ENCODE data around the gene ARSA. TPM values are rescaled to one million over a fixed set of nuclear protein-coding genes. Genes with fewer than 3 reads are reported as not detected.

ARSA gene
- total and polyA plus RNA-seq, 2 experiments from 2014 or later, result 8.1 to 8.2 TPM

- TF ChIP-seq REST (IDR thresholded peaks at IDR 0.05; ENCODE audit: unreplicated experiment), result no peak
- no peak for TF ChIP-seq CTCF (conservative IDR thresholded peaks at IDR 0.05; ENCODE audit: low read depth in 2 of 2)
- TF ChIP-seq ZNF331 (CRISPR knock-in tag; IDR thresholded peaks at IDR 0.05; ENCODE audit: low read depth), result no peak
- no peak for TF ChIP-seq EZH2phosphoT487 (IDR thresholded peaks at IDR 0.05; ENCODE audit: unreplicated experiment)
- no peak for TF ChIP-seq ZNF462 (CRISPR knock-in tag; IDR thresholded peaks at IDR 0.05)
- TF ChIP-seq STAT1 (IDR thresholded peaks at IDR 0.05; ENCODE audit: unreplicated experiment), result no peak
- no peak for TF ChIP-seq ZNF114 (CRISPR knock-in tag; IDR thresholded peaks at IDR 0.05)
- TF ChIP-seq ETS1 (IDR thresholded peaks at IDR 0.05), result no peak
- TF ChIP-seq CREB1 (CRISPR knock-in tag; IDR thresholded peaks at IDR 0.05; ENCODE audit: low read depth), result no peak
- no peak for TF ChIP-seq POLR2AphosphoS5 (IDR thresholded peaks at IDR 0.05; ENCODE audit: low read depth)
- no peak for TF ChIP-seq NANOG (IDR thresholded peaks at IDR 0.05; ENCODE audit: borderline replicate concordance)
- TF ChIP-seq JUNB (IDR thresholded peaks at IDR 0.05; ENCODE audit: unreplicated experiment), result no peak
- no peak for TF ChIP-seq EZH2 (IDR thresholded peaks at IDR 0.05; ENCODE audit: low read depth, unreplicated experiment)
- Histone ChIP-seq H4K20me1 (replicated peaks; ENCODE audit: insufficient read depth) (peaks cover 3% of the 10 kb centered on the region; the same call in 1 of the 2 replicates), H3K4me1 (ENCODE audit: insufficient read depth) (no peaks in the 10 kb centered on the region; the same call in 1 of the 2 replicates), H3K4me2 (peak overlapping the region; percentile 74), H3K4me3 (peak overlapping the region; percentile 51), H2AFZ (peak overlapping the region; percentile 72; the same call in 1 of the 2 replicates), H3K36me3 (ENCODE audit: insufficient read depth) (no peaks in the 10 kb centered on the region), H3K27me3 (ENCODE audit: insufficient read depth) (no peaks in the 10 kb centered on the region), H3K9me2 (ENCODE audit: insufficient read depth) (no peaks in the 10 kb centered on the region), H3K27ac (ENCODE audit: low read depth) (no peak overlapping the region), H3F3A (replicated peaks; ENCODE audit: low read depth) (peaks cover 6% of the 10 kb centered on the region), H3K79me2 (replicated peaks; ENCODE audit: insufficient read depth) (no peaks in the 10 kb centered on the region)
- H3K9me3 Mint-ChIP-seq, result no peaks in the 10 kb centered on the region
- peaks cover 18% of the 10 kb centered on the region; the same call in 2 of the 3 replicates for H3K36me3 Mint-ChIP-seq (ENCODE audit: low read depth)
- no peak overlapping the region for H3K4me3 Mint-ChIP-seq
- H3K4me1 Mint-ChIP-seq, result no peaks in the 10 kb centered on the region
- H3K27ac Mint-ChIP-seq, result no peak overlapping the region
- DNase-seq (ENCODE audit: low spot score), result no peak
- no peak for ATAC-seq
- H3K27me3 Mint-ChIP-seq (ENCODE audit: insufficient read depth, low read depth, poor library complexity), result peaks cover 9% of the 10 kb centered on the region
Measured at GRCh38 chr22:50576806-50577696, 50.9 kb downstream of the ARSA start.

All from GM23338 (cell line).